AG09309 (cell line): ENCODE measurements around the gene CLBA1.
"Not testable (repeated sequence)": the region's sequence is repeated elsewhere in the genome, so short reads cannot be mapped to it uniquely, and the experiment has no call there.

Experiments used
- DNase-seq: peaks from one replicate; pipeline ENCODE4 v3.0.0-alpha.2; 2010; ENCODE audit warnings: low read depth
- H3K4me3 ChIP-seq: 2 replicates; pipeline ENCODE4 v1.5.1; 2011; ENCODE audit warnings: mild to moderate bottlenecking, low read depth, low read length, moderate library complexity; ENCODE audit not compliant: control insufficient read depth
- TF ChIP-seq, protein P1 (sequence below): IDR thresholded peaks from 2 replicates; pipeline ENCODE4 v1.5.1; 2011; ENCODE audit warnings: mild to moderate bottlenecking, low read depth, low read length, inconsistent platforms; ENCODE audit not compliant: insufficient read depth, control insufficient read depth; ENCODE audit errors: missing control alignments

Gene CLBA1

DNA sequence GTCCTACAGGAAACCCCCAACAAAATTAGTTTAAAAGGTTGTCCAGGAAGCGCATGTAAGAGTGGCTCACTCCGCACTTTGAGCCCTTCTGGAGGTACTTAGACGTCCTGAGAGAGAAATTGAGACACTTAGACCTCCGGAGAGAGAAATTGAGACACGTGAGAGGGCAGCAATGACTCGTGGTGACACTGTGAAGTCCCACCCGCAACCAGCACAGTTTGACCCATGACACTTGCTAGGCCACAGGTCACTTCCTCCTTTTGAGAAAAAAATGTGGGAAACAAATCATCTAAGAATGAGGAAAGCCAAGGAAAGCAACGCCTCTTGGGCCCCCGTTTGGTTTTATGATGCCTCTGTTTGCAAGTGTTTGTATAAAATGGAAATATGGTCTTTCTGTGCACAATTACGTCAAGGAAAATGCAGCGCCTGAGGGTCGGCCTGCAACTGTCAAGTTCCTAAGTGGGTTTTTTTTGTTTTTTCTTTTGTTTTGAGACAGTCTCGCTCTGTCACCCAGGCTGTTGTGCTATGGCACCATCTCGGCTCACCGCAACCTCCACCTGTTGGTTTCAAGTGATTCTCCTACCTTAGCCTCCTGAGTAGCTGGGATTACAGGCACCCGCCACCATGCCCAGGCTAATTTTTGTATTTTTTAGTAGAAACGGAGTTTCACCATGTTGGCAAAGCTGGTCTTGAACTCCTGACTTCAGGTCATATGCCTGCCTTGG, 48.9 kb downstream of the CLBA1 start:
- no peak for DNase-seq
- no peak overlapping the region for H3K4me3 ChIP-seq
- TF ChIP-seq, protein P1, sequence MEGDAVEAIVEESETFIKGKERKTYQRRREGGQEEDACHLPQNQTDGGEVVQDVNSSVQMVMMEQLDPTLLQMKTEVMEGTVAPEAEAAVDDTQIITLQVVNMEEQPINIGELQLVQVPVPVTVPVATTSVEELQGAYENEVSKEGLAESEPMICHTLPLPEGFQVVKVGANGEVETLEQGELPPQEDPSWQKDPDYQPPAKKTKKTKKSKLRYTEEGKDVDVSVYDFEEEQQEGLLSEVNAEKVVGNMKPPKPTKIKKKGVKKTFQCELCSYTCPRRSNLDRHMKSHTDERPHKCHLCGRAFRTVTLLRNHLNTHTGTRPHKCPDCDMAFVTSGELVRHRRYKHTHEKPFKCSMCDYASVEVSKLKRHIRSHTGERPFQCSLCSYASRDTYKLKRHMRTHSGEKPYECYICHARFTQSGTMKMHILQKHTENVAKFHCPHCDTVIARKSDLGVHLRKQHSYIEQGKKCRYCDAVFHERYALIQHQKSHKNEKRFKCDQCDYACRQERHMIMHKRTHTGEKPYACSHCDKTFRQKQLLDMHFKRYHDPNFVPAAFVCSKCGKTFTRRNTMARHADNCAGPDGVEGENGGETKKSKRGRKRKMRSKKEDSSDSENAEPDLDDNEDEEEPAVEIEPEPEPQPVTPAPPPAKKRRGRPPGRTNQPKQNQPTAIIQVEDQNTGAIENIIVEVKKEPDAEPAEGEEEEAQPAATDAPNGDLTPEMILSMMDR: no peak

DNA sequence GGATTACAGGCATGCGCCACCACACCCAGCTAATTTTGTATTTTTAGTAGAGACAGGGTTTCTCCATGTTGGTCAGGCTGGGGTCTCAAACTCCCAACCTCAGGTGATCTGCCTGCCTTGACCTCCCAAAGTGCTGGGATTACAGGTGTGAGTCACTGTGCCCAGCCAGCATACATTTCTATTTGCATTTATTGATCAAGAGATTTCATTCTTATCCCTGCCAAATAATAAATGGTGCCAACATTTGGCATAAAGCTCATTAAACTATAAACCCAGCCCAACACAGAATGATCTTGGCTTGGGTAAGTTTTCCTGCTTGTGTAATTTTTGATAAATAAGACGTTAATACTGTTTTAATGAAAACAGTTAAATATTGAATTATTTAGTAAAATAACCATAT, 50.0 kb downstream of the CLBA1 start:
- DNase-seq, H3K4me3 ChIP-seq: not testable (repeated sequence)

DNA sequence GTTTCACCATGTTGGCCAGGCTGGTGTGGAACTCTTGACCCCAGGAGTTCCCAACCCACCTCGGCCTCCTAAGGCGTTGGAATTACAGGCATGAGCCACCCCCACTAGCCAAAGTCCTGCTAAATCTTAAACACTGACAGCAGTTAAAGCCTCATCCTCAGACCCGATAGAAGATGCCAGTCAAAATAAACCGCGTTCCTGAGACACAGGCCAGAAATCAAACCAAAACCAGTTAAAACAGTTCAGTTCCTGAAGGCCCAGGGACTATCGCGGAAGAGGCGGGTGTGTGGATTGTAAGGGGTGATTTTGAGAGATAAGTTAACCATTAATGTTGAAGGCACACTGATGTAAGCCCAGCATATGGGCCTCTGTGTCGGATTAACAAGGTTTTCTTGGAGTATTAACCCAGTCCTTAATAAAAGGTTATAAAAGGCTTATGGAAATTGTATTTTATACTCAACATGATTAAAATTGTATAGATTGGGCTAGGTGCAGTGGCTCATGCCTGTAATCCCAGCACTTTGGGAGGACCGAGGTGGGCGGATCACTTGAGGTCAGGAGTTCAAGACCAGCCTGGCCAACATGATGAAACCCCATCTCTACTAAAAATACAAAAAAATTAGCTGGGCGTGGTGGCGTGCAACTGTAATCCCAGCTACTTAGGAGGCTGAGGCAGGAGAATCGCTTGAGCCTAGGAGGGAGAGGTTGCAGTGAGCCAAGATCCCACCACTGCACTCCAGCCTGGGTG, 54.0 kb downstream of the CLBA1 start:
- no peak overlapping the region for H3K4me3 ChIP-seq
- TF ChIP-seq, protein P1: no peak
- DNase-seq: no peak

DNA sequence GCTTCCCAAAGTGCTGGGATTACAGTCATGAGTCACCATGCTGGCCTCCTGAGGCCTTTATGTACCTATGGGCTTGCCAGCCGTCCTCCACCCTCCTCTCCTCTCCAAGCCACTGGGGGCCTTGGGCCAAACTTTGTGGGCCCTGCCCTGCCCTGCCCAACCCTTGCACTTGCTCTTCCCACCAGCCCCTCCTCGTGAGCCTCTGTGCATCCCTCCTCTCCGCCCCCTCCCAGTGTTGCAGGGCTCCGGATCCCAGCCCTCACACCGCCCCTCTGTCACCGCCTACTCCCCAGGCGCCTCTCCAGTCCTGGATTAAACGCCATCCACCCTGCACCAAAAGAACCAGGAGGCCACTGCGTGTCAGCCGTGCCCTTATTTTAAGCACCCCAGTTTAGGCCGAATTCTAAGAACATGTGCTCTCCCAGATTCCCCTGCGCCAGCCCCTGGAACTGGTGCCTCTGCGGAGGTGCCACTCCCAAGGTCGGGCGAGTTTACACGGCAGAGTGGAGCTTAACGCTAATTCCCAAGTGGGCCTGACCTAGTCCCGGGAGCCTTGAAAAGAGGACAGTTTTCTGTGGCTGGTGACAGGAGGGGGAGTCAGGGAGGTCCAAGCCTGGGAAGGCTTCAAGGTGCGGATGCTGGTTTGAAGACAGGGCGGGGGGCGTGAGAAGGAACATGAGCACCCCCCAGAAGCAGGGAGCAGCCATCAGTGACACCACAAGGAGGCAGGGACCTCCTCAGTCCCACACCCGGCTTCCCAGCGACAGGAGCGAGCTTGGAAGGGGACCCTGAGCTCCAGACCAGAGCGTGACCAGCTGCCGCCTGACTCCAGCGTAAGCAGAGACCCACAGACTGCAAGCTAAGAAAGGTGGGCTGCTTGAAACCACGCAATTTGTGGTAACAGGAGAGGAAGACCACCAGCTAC, 56.5 kb downstream of the CLBA1 start:
- DNase-seq: no peak
- H3K4me3 ChIP-seq: no peak overlapping the region
- TF ChIP-seq, protein P1: no peak

DNA sequence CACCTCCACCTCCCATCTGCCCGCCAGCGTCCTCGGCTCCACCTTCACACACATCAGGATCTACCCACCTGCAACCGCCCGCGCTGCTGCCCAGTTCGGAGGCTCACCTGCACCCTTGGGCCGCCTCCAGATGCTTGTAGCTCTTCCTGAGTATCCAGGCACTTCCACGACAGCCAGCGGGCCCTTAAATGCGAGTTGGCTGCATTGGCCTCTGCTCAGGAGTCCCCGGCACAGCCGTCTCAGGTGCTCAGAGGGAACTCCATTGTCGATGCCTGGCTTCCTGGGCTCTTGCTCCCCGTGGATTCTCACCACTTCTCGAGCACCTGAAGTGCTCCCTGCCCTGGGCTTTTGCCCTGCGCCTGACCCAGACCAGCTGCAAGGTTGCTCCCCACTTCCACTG, 57.2 kb downstream of the CLBA1 start:
- DNase-seq: no peak
- H3K4me3 ChIP-seq: no peak overlapping the region
- TF ChIP-seq, protein P1: no peak

DNA sequence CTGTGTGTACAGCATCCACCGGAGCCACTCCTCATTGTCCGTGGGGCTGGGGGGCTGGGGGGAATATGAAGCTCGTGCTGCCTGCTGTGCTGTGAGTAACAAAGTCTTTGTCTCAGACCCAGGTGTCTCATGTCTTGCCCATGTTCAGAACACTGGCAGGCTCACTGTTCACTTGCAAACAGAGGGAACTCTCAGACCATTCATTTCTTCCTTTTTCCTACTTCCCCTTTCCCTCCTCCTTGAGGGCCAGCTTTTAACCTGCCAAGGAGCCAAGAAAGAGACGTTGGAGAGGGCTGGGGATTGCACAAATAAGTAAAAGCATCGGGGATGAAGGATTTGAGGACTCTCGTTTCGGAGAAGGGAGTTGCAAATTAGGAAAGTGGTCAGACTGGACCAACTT, 58.1 kb downstream of the CLBA1 start:
- TF ChIP-seq, protein P1: no peak
- DNase-seq: no peak
- no peak overlapping the region for H3K4me3 ChIP-seq
